Measurements from ENCODE around the gene SLC16A13.

GRCh38 chr17:7046127-7046724 lies 10.4 kb downstream of the SLC16A13 start:
- TF ChIP-seq CTCF (IDR thresholded peaks at IDR 0.05) (peak in 1 of 5 experiments; percentile 4), POLR2A (IDR thresholded peaks at IDR 0.05) (no peak)

Measured in tibial nerve (tissue), 3 donors.